Keratinocyte (primary cell): ENCODE data around the gene CMYA5. TPM values are rescaled to one million over a fixed set of nuclear protein-coding genes. Genes with fewer than 3 reads are reported as not detected.

Experiments used
- DNase-seq: peaks from one replicate; pipeline ENCODE4 v3.0.0-alpha.2; 2011; ENCODE audit warnings: low read depth, missing footprints, low spot score
- FAIRE-seq: peaks from 2 replicates; lab custom pipeline; 2011; peaks lifted over from hg19 to GRCh38; lab: Jason Lieb, UNC
- H2AFZ ChIP-seq: 2 replicates; pipeline ENCODE4 v1.6.0; 2012; ENCODE audit warnings: low read length, control low read depth, inconsistent platforms; ENCODE audit not compliant: control insufficient read depth
- H3K27ac ChIP-seq: 2 replicates; pipeline ENCODE4 v1.5.1; 2011; ENCODE audit warnings: low read length; ENCODE audit not compliant: control insufficient read depth, insufficient read depth
- H3K27me3 ChIP-seq: 3 replicates; pipeline ENCODE4 v1.6.0; 2011; ENCODE audit warnings: low read length; ENCODE audit not compliant: control insufficient read depth, insufficient read depth; ENCODE audit errors: extremely low read depth
- H3K36me3 ChIP-seq, 2 experiments: 2 replicates in 1 of 2; 3 replicates in 1 of 2; pipeline ENCODE4 v1.5.1; 2011; ENCODE audit warnings: low read length in 2 of 2, mild to moderate bottlenecking in 1 of 2; ENCODE audit not compliant: control insufficient read depth in 2 of 2, insufficient read depth in 2 of 2; ENCODE audit errors: extremely low read depth in 1 of 2
- H3K4me1 ChIP-seq: 3 replicates; pipeline ENCODE4 v1.5.1; 2011; ENCODE audit warnings: low read length; ENCODE audit not compliant: control insufficient read depth, insufficient read depth; ENCODE audit errors: extremely low read depth
- H3K4me2 ChIP-seq: 3 replicates; pipeline ENCODE4 v1.6.0; 2011; ENCODE audit warnings: low read depth, low read length; ENCODE audit not compliant: control insufficient read depth, insufficient read depth; ENCODE audit errors: extremely low read depth
- H3K4me3 ChIP-seq, 3 experiments: fragments of 200-600 bp in 1 of 3; sonication (generic) in 1 of 3; 2 replicates in 2 of 3; 3 replicates in 1 of 3; pipeline ENCODE4 v1.5.1; 2011 to 2016; ENCODE audit warnings: low read length in 3 of 3, mild to moderate bottlenecking in 3 of 3, control low read depth in 2 of 3, inconsistent platforms in 1 of 3, low read depth in 1 of 3, mixed read lengths in 1 of 3, mixed run types in 1 of 3, moderate library complexity in 1 of 3; ENCODE audit not compliant: control insufficient read depth in 2 of 3, insufficient read depth in 2 of 3; ENCODE audit errors: extremely low read depth in 1 of 3
- H3K79me2 ChIP-seq: 2 replicates; pipeline ENCODE4 v1.6.0; 2012; ENCODE audit warnings: low read length; ENCODE audit not compliant: control insufficient read depth, insufficient read depth
- H3K9ac ChIP-seq: 3 replicates; pipeline ENCODE4 v1.6.0; 2011; ENCODE audit warnings: low read length; ENCODE audit not compliant: control insufficient read depth, insufficient read depth; ENCODE audit errors: extremely low read depth
- H3K9me1 ChIP-seq: 3 replicates; pipeline ENCODE4 v1.6.0; 2011; ENCODE audit warnings: low read length; ENCODE audit not compliant: control insufficient read depth, insufficient read depth; ENCODE audit errors: extremely low read depth
- H3K9me3 ChIP-seq: 2 replicates; pipeline ENCODE4 v1.5.1; 2012; ENCODE audit warnings: low read depth, low read length; ENCODE audit not compliant: control insufficient read depth
- H4K20me1 ChIP-seq: 3 replicates; pipeline ENCODE4 v1.6.0; 2011; ENCODE audit warnings: low read length; ENCODE audit not compliant: control insufficient read depth, insufficient read depth; ENCODE audit errors: extremely low read depth
- EZH2 ChIP-seq: IDR thresholded peaks from one replicate; pipeline ENCODE4 v1.6.1; 2012; ENCODE audit warnings: inconsistent platforms, mild to moderate bottlenecking, low read length, moderate library complexity
- dilution Hi-C: fragments of 300-500 bp; cut with MboI; formaldehyde crosslinking; loops from one replicate; pipeline ENCODE4 v1.7.0; 2020; ENCODE audit warnings: low sequenced_read_pairs; ENCODE audit not compliant: extremely low pct_ligation_motif_present
- polyA plus RNA-seq, 5 experiments: library from polyadenylated mRNA; depleted of rRNA in 3 of 5; stranded (reverse) in 3 of 5; stranded (forward) in 1 of 5; unstranded in 1 of 5; fragments of >200 nt; gene quantifications; 1 replicate in 1 of 5; 2 replicates in 3 of 5; 3 replicates in 1 of 5; pipeline versions ENCODE4 v1.2.1 to v1.2.3, GENCODE V29; 2011 to 2012; ENCODE audit warnings: missing spikeins in 2 of 5, low read depth in 1 of 5, low replicate concordance in 1 of 5
- TF ChIP-seq, protein P1 (sequence below), 3 experiments: IDR thresholded peaks in 1 of 3; conservative IDR thresholded peaks in 1 of 3; optimal IDR thresholded peaks in 1 of 3; 2 replicates in 2 of 3; 3 replicates in 1 of 3; pipeline versions ENCODE3 to v1.5.1; 2011; ENCODE audit warnings: low read length in 3 of 3, mild to moderate bottlenecking in 3 of 3, moderate library complexity in 2 of 3, control low read depth in 1 of 3, inconsistent platforms in 1 of 3; ENCODE audit not compliant: insufficient read depth in 2 of 3; ENCODE audit errors: extremely low read depth in 1 of 3

Gene CMYA5
- polyA plus RNA-seq, 1 donor (not counting 4 experiments of a cell fraction or from before 2014, with no cell fraction given): 0.25 TPM

DNA sequence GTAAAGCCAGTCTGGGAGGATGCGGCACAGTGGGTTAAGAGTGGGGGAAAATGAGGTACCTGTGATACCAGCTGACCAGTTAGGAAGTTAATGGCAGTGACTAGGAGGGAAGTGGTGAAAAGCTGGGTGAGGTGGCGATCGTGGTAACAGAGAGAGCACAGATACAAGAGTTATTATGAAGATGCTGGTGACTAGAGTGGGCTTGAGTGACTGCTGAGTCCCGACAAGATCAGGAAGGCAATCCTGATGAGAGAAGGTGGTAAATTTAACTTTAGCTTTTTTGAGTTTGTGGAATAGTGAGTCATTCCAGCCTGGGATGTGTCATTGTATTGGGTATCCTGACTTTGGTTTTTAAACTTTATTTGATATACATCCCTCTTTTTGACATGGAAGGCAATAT lies 38.8 kb downstream of the CMYA5 start:
- Histone ChIP-seq H3K4me2 (no peak overlapping the region), H3K4me3 (no peak overlapping the region), H4K20me1 (no peaks in the 10 kb centered on the region), H3K36me3 (no peaks in the 10 kb centered on the region), H3K27me3 (peaks cover 24% of the 10 kb centered on the region), H3K79me2 (no peaks in the 10 kb centered on the region), H2AFZ (no peak overlapping the region), H3K9me1 (no peaks in the 10 kb centered on the region), H3K4me1 (no peaks in the 10 kb centered on the region), H3K9me3 (no peaks in the 10 kb centered on the region), H3K27ac (no peak overlapping the region), H3K9ac (no peak overlapping the region)
- TF ChIP-seq, protein P1, sequence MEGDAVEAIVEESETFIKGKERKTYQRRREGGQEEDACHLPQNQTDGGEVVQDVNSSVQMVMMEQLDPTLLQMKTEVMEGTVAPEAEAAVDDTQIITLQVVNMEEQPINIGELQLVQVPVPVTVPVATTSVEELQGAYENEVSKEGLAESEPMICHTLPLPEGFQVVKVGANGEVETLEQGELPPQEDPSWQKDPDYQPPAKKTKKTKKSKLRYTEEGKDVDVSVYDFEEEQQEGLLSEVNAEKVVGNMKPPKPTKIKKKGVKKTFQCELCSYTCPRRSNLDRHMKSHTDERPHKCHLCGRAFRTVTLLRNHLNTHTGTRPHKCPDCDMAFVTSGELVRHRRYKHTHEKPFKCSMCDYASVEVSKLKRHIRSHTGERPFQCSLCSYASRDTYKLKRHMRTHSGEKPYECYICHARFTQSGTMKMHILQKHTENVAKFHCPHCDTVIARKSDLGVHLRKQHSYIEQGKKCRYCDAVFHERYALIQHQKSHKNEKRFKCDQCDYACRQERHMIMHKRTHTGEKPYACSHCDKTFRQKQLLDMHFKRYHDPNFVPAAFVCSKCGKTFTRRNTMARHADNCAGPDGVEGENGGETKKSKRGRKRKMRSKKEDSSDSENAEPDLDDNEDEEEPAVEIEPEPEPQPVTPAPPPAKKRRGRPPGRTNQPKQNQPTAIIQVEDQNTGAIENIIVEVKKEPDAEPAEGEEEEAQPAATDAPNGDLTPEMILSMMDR (optimal IDR thresholded peaks at IDR 0.05 in 1 of 3, IDR thresholded peaks at IDR 0.05 in 1 of 3, conservative IDR thresholded peaks at IDR 0.05 in 1 of 3; ENCODE audit: extremely low read depth in 1 of 3, insufficient read depth in 2 of 3, low read length in 3 of 3): no peak
- no peak for TF ChIP-seq EZH2
- dilution Hi-C loops: no loop called here
- DNase-seq (no peak), FAIRE-seq (no peak)

GRCh38 chr5:79729679-79730078 lies 40.0 kb downstream of the CMYA5 start:
- Histone ChIP-seq H4K20me1 (no peaks in the 10 kb centered on the region), H3K36me3 (no peaks in the 10 kb centered on the region), H2AFZ (no peak overlapping the region), H3K4me3 (no peak overlapping the region), H3K79me2 (no peaks in the 10 kb centered on the region), H3K9ac (no peak overlapping the region), H3K4me2 (no peak overlapping the region), H3K9me1 (no peaks in the 10 kb centered on the region), H3K9me3 (no peaks in the 10 kb centered on the region), H3K27me3 (peaks cover 29% of the 10 kb centered on the region), H3K4me1 (no peaks in the 10 kb centered on the region), H3K27ac (no peak overlapping the region)
- no peak for FAIRE-seq
- no peak for TF ChIP-seq EZH2
- TF ChIP-seq, protein P1 (optimal IDR thresholded peaks at IDR 0.05 in 1 of 3, IDR thresholded peaks at IDR 0.05 in 1 of 3, conservative IDR thresholded peaks at IDR 0.05 in 1 of 3; ENCODE audit: extremely low read depth in 1 of 3, insufficient read depth in 2 of 3, low read length in 3 of 3): no peak
- dilution Hi-C loops: no loop called here
- no peak for DNase-seq
